IMR-90 (cell line): ENCODE data around the gene AZIN2. TPM values are rescaled to one million over a fixed set of nuclear protein-coding genes. Genes with fewer than 3 reads are reported as not detected.

Source experiments
- ATAC-seq: fragments of 200-7000 bp; cut with Tn5 transposase; 2 replicates; pipeline ENCODE4 v1.9.1; 2020; ENCODE audit warnings: low read depth, mild to moderate bottlenecking, moderate library complexity
- BruUV-seq: library from RNA; stranded (reverse); fragments of 400-500 nt; replicated peaks from 2 replicates; lab custom pipeline; 2021; lab: Mats Ljungman, UMichigan
- CTCF ChIA-PET: fragments of 300-600 bp; formaldehyde crosslinking; extraction: SDS; loops from one replicate; lab custom pipeline; 2021; ENCODE audit warnings: antibody characterized with exemption; lab: Yijun Ruan, JAX
- POLR2A ChIA-PET: fragments of 300-600 bp; sonication (Branson Sonifier 250); formaldehyde crosslinking; loops from one replicate; lab custom pipeline; 2022; ENCODE audit warnings: antibody characterized with exemption; ENCODE audit not compliant: unreplicated experiment; lab: Charles Lee
- DNase-seq: peaks from one replicate; pipeline ENCODE4 v3.0.0; 2013
- H2AFZ ChIP-seq: replicated peaks from 2 replicates; pipeline ENCODE3; 2013; ENCODE audit warnings: low read length, mild to moderate bottlenecking; ENCODE audit not compliant: poor library complexity
- H2AK5ac ChIP-seq: 2 replicates; pipeline ENCODE4 v1.6.1; 2013; ENCODE audit warnings: low read depth, low read length, inconsistent platforms
- H2AK9ac ChIP-seq: replicated peaks from 2 replicates; pipeline ENCODE3; 2013; ENCODE audit warnings: mild to moderate bottlenecking, low read depth, low read length, moderate library complexity; ENCODE audit not compliant: poor library complexity
- H2BK120ac ChIP-seq: 2 replicates; pipeline ENCODE4 v1.6.1; 2013; ENCODE audit warnings: low read depth, low read length, inconsistent platforms
- H2BK15ac ChIP-seq: 3 replicates; pipeline ENCODE4 v1.6.1; 2013; ENCODE audit warnings: low read depth, low read length, inconsistent platforms
- H2BK20ac ChIP-seq: 2 replicates; pipeline ENCODE4 v1.6.1; 2013; ENCODE audit warnings: low read depth, mild to moderate bottlenecking, inconsistent platforms, low read length, moderate library complexity
- H2BK5ac ChIP-seq: 2 replicates; pipeline ENCODE4 v1.6.1; 2013; ENCODE audit warnings: mild to moderate bottlenecking, low read depth, low read length, inconsistent platforms; ENCODE audit not compliant: poor library complexity, severe bottlenecking
- H3K14ac ChIP-seq: replicated peaks from 2 replicates; pipeline ENCODE4 v1.6.1; 2013; ENCODE audit warnings: low read depth, low read length, inconsistent platforms
- H3K18ac ChIP-seq: 2 replicates; pipeline ENCODE4 v1.6.1; 2013; ENCODE audit warnings: low read depth, low read length, control low read depth
- H3K23ac ChIP-seq: 2 replicates; pipeline ENCODE4 v1.6.1; 2013; ENCODE audit warnings: low read depth, low read length, inconsistent platforms
- H3K27ac ChIP-seq: 2 replicates; pipeline ENCODE4 v1.5.1; 2013; ENCODE audit warnings: mild to moderate bottlenecking, control low read depth, low read length; ENCODE audit not compliant: insufficient read depth
- H3K27me3 ChIP-seq: 2 replicates; pipeline ENCODE4 v1.6.1; 2013; ENCODE audit warnings: low read length; ENCODE audit not compliant: control insufficient read depth, insufficient read depth
- H3K36me3 ChIP-seq: 2 replicates; pipeline ENCODE4 v1.6.1; 2013; ENCODE audit warnings: low read length, mixed read lengths; ENCODE audit not compliant: control insufficient read depth, insufficient read depth
- H3K4ac ChIP-seq: 2 replicates; pipeline ENCODE4 v1.6.1; 2013; ENCODE audit warnings: low read depth, low read length, inconsistent platforms
- H3K4me1 ChIP-seq: 2 replicates; pipeline ENCODE4 v1.6.1; 2013; ENCODE audit warnings: low read length, mixed read lengths; ENCODE audit not compliant: control insufficient read depth, insufficient read depth
- H3K4me2 ChIP-seq: 2 replicates; pipeline ENCODE4 v1.6.1; 2013; ENCODE audit warnings: low read depth, mild to moderate bottlenecking, control low read depth, low read length, moderate library complexity
- H3K4me3 ChIP-seq: 2 replicates; pipeline ENCODE4 v1.5.1; 2013; ENCODE audit warnings: low read depth, mild to moderate bottlenecking, control low read depth, low read length, moderate library complexity; ENCODE audit not compliant: insufficient read depth
- H3K56ac ChIP-seq: 2 replicates; pipeline ENCODE4 v1.6.1; 2013; ENCODE audit warnings: low read length, inconsistent platforms; ENCODE audit not compliant: insufficient read depth; ENCODE audit errors: extremely low read depth
- H3K79me1 ChIP-seq, 2 experiments: 2 replicates each; pipeline ENCODE4 v1.6.1; 2013; ENCODE audit warnings: low read length in 2 of 2, inconsistent platforms in 1 of 2, low read depth in 1 of 2
- H3K9ac ChIP-seq: 2 replicates; pipeline ENCODE4 v1.6.1; 2013; ENCODE audit warnings: low read depth, low read length, control low read depth
- H3K9me1 ChIP-seq: 2 replicates; pipeline ENCODE4 v1.6.1; 2013; ENCODE audit warnings: low read length, inconsistent platforms; ENCODE audit not compliant: insufficient read depth
- H3K9me3 ChIP-seq: 2 replicates; pipeline ENCODE4 v1.6.1; 2013; ENCODE audit warnings: low read length; ENCODE audit not compliant: control insufficient read depth, insufficient read depth
- H4K20me1 ChIP-seq: 2 replicates; pipeline ENCODE4 v1.6.1; 2013; ENCODE audit warnings: low read length, inconsistent platforms; ENCODE audit not compliant: insufficient read depth
- H4K5ac ChIP-seq: 2 replicates; pipeline ENCODE4 v1.6.1; 2013; ENCODE audit warnings: mild to moderate bottlenecking, low read depth, low read length, control low read depth
- H4K8ac ChIP-seq, 2 experiments: 2 replicates each; pipeline ENCODE4 v1.6.1; 2013; ENCODE audit warnings: low read depth in 2 of 2, low read length in 2 of 2, control low read depth in 1 of 2, inconsistent platforms in 1 of 2
- H4K91ac ChIP-seq: 2 replicates; pipeline ENCODE4 v1.6.1; 2013; ENCODE audit warnings: low read depth, low read length, inconsistent platforms; ENCODE audit not compliant: insufficient read depth
- MAFK ChIP-seq: IDR thresholded peaks from 2 replicates; pipeline ENCODE4 v1.6.1; 2012; ENCODE audit warnings: low read depth, low read length, improper control_type of control experiment
- MXI1 ChIP-seq: IDR thresholded peaks from 2 replicates; pipeline ENCODE4 v1.6.1; 2012; ENCODE audit warnings: low read depth, mild to moderate bottlenecking, low read length, moderate library complexity, borderline replicate concordance
- WGBS, 2 experiments: methylation state at CpG; one replicate each; pipeline versions ENCODE4 v1.1.5 to v1.1.7; 2013; ENCODE audit warnings: missing lambda C conversion rate in 2 of 2; ENCODE audit not compliant: insufficient read length in 1 of 2; ENCODE audit errors: extremely low coverage in 2 of 2; 5-methylcytosine and 5-hydroxymethylcytosine counted together
- dilution Hi-C: fragments of 300-500 bp; cut with HindIII; formaldehyde crosslinking; loops from one replicate; pipeline ENCODE4 v1.14.3; 2018; ENCODE audit warnings: low sequenced_read_pairs; ENCODE audit not compliant: unreplicated experiment
- in situ Hi-C: fragments of 300-500 bp; cut with MboI; formaldehyde crosslinking; loops from 3 replicates; pipeline ENCODE4 v1.14.3; 2019; ENCODE audit warnings: low sequenced_read_pairs, inconsistent platforms, mixed read lengths
- intact Hi-C: fragments of 100-400 bp; cut with micrococcal nuclease; formaldehyde crosslinking; loops from 2 replicates; pipeline ENCODE4 v1.10.0; 2022
- polyA plus RNA-seq, 3 experiments: library from polyadenylated mRNA; depleted of rRNA; stranded (reverse); fragments of >200 nt; gene quantifications; 2 replicates each; pipeline ENCODE4 v1.2.3, GENCODE V29; 2012; ENCODE audit warnings: low replicate concordance in 1 of 3
- total RNA-seq: library from RNA; depleted of rRNA; stranded (reverse); fragments of >200 nt; gene quantifications from 2 replicates; pipeline ENCODE4 v1.2.3, GENCODE V29; 2012

Gene AZIN2
- total and polyA plus RNA-seq, 2 of the 4 experiments (the other 2 are of a cell fraction) = 4.7 to 8.9 TPM

DNA sequence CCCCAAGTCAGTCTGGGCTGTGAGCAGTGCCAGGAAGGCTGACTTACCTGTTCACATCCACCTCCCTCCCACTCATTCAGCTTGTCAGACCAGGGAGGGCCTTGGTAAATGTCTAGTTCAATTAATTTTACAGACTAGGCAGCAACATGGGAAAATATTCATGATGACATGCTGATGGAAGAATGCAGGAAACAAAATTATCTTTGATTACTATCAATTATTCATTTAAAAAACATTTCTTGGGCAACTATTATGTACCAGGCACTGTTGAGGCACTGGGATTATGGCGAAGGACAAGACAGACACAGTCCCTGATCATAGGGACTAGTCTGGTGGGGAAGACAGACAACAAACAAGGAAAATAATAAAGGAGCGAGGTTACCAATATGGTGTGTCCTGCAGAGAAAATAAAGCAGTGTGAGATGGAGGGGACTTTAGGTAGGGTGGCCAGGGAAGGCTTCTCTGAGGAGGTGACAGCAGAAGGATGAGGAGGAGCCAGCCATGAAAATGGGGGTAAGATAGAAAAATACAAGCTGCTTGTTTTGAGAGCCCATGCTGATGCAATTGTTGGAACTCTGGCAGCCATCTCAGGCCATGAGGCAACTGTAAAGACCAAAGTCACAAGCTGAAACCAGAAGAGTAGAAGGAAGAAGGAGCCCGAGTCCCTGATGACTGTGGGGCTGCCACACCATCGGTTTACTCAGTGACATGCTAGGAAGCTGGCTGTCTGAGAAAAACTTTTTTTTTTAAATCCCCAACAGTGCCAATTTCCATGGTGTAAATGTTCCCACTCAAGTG, 86.9 kb downstream of the AZIN2 start:
- WGBS, 2 experiments = 100% methylated on average over 2 of the region's 4 CpGs; no CpG with 5 or more reads in 1 of the 2 experiments
- no peak overlapping the region for H3K23ac ChIP-seq
- H3K14ac ChIP-seq = peak overlapping the region; percentile 48
- TF ChIP-seq MXI1 (no peak), MAFK (no peak)
- peak overlapping the region; percentile 56; the same call in 1 of the 2 replicates for H2AK5ac ChIP-seq
- peak overlapping the region in 1 of 2 experiments; percentile 38; a peak in 1 of 4 replicates for H4K8ac ChIP-seq
- H4K20me1 ChIP-seq = 0 out of 2 replicates have a peak, but pooled peaks cover 4% of the 10 kb centered on the region
- no peak overlapping the region for H2AFZ ChIP-seq
- peak overlapping the region; percentile 44; the same call in 1 of the 2 replicates for H2BK20ac ChIP-seq
- peak overlapping the region; percentile 11; the same call in 1 of the 3 replicates for H2BK15ac ChIP-seq
- intact Hi-C loops (no loop called here), dilution Hi-C loops (no loop called here), in situ Hi-C loops (no loop called here)
- no peak overlapping the region for H3K18ac ChIP-seq
- H3K9me1 ChIP-seq = peaks cover 21% of the 10 kb centered on the region
- H3K4ac ChIP-seq = peak overlapping the region; percentile 34
- ATAC-seq = no peak
- H3K56ac ChIP-seq = no peak overlapping the region
- no TSS peak for BruUV-seq
- POLR2A ChIA-PET = no interaction called here
- H4K91ac ChIP-seq = peak overlapping the region; percentile 13; the same call in 1 of the 2 replicates
- H2BK5ac ChIP-seq = no peak overlapping the region
- peaks cover 15% of the 10 kb centered on the region; the same call in 1 of the 2 replicates for H3K36me3 ChIP-seq
- no peak overlapping the region for H3K27ac ChIP-seq
- H3K4me2 ChIP-seq = no peak overlapping the region
- H3K27me3 ChIP-seq = no peaks in the 10 kb centered on the region
- DNase-seq = no peak
- peaks cover 18 to 57% of the 10 kb centered on the region in 2 experiments for H3K79me1 ChIP-seq
- CTCF ChIA-PET = interaction anchor here (1.1 kb wide), 1 partner anchor 197 kb away, joined by 3 read pairs; no protein-coding TSS in a partner anchor
- 0 out of 2 replicates have a peak, but pooled peaks cover 3% of the 10 kb centered on the region for H3K9me3 ChIP-seq
- peaks cover 21% of the 10 kb centered on the region for H3K4me1 ChIP-seq
- no peak overlapping the region for H2AK9ac ChIP-seq
- H4K5ac ChIP-seq = no peak overlapping the region
- no peak overlapping the region for H3K9ac ChIP-seq
- peak overlapping the region; percentile 59 for H2BK120ac ChIP-seq
- no peak overlapping the region for H3K4me3 ChIP-seq
